Measurements from ENCODE around the gene MICU2. TPM values are rescaled to one million over a fixed set of nuclear protein-coding genes. Genes with fewer than 3 reads are reported as not detected.

The MICU2 gene
- total and polyA plus RNA-seq, 10 of the 15 experiments (the other 5 are each of a cell fraction or from before 2014, with no cell fraction given): 17.7 to 56.6 (median 43.8) TPM

- no peak for TF ChIP-seq ATF7 (IDR thresholded peaks at IDR 0.05; ENCODE audit: low read depth)
- TF ChIP-seq REST (IDR thresholded peaks at IDR 0.05; ENCODE audit: low read depth, low read length): no peak
- no peak for TF ChIP-seq ZBTB11 (CRISPR knock-in tag; IDR thresholded peaks at IDR 0.05)
- TF ChIP-seq RFX5 (IDR thresholded peaks at IDR 0.05; ENCODE audit: low read depth, low read length): no peak
- TF ChIP-seq IKZF1 (conservative IDR thresholded peaks at IDR 0.05): no peak
- no peak for TF ChIP-seq PML (IDR thresholded peaks at IDR 0.05; ENCODE audit: low read length)
- TF ChIP-seq NKRF (conservative IDR thresholded peaks at IDR 0.05): no peak
- no peak for TF ChIP-seq NR2C1 (IDR thresholded peaks at IDR 0.05)
- no peak for TF ChIP-seq HDGF (IDR thresholded peaks at IDR 0.05)
Measured at GRCh38 chr13:21501686-21502085, 102.3 kb downstream of the MICU2 start (continued).

All from GM12878 (cell line).